ENCODE results near the gene TRERF1.

TRERF1 gene

GRCh38 chr6:42257614-42258013 lies 194.1 kb downstream of the TRERF1 start:
- in situ Hi-C loops (cut with MboI; ENCODE audit: low sequenced_read_pairs), result loop anchor here (25.0 kb wide), 1 partner anchor 280 kb away; no protein-coding TSS in a partner anchor

DNA sequence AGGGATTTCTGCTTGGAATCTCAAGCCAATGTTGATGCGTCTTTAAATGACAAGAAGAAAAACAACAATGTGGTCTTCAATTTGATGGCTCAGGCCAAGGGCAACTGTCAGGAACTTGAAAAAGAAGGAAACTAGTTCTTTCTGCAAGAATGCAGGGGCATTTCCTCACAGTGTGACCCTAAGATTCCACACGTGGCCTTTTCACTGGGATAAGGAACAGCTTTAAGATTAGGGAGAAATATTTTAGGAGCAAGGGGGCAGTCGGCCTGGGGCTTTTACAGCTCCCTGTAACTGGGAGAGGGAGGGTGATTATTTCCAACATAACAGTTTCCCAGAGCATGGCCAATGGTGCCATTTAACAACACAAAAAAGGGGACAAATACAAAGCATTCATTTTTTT lies 194.7 kb downstream of the TRERF1 start:
- in situ Hi-C loops (cut with MboI; ENCODE audit: low sequenced_read_pairs), result loop anchor here (25.0 kb wide), 1 partner anchor 280 kb away; no protein-coding TSS in a partner anchor

DNA sequence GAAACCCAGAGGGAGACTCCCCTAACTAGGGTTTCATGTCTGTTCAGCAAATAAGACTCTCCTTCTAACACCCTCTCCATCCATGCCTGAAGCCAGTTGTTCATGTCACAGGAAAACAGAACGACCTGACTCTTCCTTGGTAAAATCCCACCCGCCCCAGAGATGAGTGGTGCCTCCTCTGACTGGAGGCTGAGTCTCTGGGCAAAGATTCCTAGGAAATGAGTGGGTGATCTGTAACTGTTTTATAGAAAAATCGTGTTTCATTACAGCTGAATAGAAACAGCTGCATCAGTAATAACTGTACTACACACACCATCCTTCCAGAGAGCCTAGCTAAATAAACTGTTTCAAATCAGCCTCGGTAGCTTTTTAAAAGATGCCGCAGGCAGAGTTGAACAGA lies 196.7 kb downstream of the TRERF1 start:
- in situ Hi-C loops (cut with MboI; ENCODE audit: low sequenced_read_pairs), result loop anchor here (25.0 kb wide), 1 partner anchor 282 kb away; no protein-coding TSS in a partner anchor

DNA sequence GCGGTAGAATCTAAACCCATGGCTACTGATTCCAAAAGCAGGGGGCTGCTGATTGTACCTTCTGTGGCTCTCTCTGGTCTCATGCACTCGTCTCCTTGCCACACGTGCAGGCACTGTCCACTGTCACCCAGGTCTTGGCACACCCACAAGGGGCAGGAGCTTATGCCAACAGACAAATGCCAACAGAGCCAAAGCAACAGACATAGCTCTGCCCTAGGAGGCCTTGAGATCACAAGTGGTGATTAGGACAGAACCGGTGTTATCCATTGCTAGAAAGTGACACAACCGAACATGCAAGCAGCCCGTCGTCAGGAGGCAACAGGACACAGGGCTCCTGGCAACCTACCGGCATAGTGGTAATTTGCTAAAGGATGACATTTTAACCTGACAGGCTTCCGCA lies 197.2 kb downstream of the TRERF1 start:
- in situ Hi-C loops (cut with MboI; ENCODE audit: low sequenced_read_pairs), result loop anchor here (25.0 kb wide), 1 partner anchor 283 kb away; no protein-coding TSS in a partner anchor

DNA sequence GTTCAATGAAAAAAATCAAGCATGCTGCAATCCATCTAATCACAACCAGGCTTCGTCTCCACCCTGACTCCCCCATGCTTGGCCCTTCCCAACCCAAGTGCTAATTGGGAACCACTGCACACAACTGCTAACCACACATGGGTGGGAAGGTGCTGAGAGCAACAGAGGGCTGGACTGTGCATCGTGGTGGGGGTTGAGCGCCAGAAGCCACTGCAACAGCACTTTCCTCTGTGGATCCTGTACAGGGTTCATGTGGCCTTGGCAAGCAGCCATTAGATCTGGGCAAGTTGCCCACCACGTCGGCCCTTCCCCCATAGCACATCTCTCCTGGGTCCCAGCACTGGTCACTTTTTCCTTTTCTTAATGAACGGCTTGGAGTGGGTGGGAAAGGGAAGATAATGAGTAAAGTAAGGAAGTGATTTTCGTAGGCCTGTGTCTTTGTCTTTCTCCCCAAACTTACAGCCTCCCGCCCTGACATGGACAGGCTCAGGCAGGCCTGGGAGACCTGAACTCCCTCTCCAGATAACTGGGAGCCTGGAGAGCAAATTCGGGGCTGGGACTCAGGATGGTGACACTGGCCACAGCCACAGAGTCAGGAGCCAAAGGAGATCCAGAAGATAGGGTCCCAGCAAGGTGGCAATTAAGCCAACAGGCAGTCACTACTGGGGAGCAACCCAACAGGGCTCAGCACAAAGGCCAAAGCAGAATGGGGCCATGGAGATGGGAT lies 199.7 kb downstream of the TRERF1 start:
- in situ Hi-C loops (cut with MboI; ENCODE audit: low sequenced_read_pairs), result loop anchor here (25.0 kb wide), 1 partner anchor 285 kb away; no protein-coding TSS in a partner anchor

DNA sequence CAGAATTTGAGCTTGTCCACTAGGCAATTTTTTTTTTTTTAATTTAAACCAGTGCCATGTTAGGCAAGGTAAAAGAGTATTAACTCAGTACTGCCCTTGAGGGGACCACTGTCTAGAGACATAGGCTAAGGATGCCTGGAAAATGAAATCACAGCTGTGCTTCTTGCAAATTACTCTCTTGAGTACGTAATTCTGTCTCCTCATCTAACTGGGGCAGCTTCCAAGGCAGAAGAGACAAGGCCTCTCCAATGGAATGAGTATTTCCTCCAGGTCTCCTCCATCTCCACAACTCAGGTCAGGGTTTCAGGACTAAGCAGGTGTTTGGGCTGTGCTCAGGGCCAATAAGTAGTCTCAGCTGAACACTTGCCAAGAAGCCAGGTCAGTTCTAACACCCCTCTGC lies 200.2 kb downstream of the TRERF1 start:
- in situ Hi-C loops (cut with MboI; ENCODE audit: low sequenced_read_pairs), result loop anchor here (25.0 kb wide), 1 partner anchor 286 kb away; no protein-coding TSS in a partner anchor

DNA sequence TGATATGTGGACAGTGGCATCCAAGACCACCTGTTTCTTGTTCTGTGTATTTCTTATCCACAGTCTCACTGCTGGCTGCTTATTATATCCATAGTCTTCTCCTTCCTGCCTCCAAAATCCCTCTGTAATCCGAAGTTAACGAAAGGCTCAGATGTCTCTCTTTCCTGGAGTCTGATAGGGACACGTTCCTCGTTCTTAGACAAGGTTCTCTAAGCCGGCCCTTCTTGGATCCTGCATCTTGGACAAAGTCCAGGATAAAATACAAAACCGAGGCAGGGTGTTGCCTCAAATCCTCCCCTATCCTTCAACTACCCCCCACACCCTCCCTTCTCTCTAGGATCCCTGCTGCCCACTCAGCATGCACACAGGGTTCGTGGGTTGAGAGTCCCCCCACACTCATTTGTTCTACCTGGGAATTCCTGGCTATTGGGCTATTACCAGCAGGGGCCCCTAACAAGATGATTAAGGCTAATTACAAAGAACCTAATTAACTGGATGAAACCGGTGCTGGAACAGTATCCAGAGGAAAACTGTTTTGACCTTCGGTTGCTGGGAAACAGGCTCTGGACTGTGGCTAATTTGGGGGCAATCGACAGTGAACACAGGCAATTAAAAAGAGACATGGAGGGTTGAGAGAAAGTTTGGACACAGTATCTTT lies 201.3 kb downstream of the TRERF1 start:
- in situ Hi-C loops (cut with MboI; ENCODE audit: low sequenced_read_pairs), result loop anchor here (25.0 kb wide), 1 partner anchor 287 kb away; no protein-coding TSS in a partner anchor

- in situ Hi-C loops (cut with MboI; ENCODE audit: low sequenced_read_pairs), result no loop called here
Measured at GRCh38 chr6:42249279-42249678, 202.4 kb downstream of the TRERF1 start.

DNA sequence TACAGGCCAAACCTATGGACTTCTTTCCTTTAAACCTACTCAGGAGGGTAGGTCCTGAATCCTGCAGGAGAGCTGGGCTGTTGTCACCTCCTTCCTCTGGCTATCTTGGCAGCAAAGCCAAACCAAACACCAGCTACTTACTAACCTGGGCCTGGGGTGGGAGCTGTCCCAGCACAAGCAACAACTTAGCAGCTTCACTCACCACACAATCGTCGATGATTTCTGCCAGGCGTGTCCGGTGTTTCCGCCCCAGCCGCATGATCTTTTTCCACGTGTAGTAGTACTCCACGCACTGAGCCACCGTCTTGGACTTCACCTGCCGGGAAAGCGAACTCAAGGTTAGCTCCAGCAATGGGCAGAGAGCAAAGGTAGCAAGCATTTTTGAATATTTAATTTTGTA lies 208.7 kb downstream of the TRERF1 start:
- in situ Hi-C loops (cut with MboI; ENCODE audit: low sequenced_read_pairs), result no loop called here

DNA sequence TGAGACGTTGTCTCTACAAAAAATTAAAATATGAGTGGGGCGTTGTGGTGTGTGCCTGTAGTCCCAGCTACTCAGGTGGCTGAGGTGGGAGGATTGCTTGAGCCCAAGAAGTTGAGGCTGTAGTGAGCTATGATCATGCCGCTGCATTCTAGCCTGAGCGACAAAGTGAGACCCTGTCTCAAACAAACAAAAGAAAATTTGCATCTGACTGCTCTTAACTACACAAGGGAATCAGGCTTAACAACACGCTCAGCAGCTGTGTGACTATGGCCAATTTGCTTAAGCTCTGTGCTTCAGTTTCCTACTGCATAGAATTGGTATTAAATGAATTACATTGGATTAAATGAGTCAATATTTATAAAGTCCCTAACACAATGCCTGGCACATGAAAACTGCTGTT lies 209.8 kb downstream of the TRERF1 start:
- in situ Hi-C loops (cut with MboI; ENCODE audit: low sequenced_read_pairs), result no loop called here

GRCh38 chr6:42239736-42240375 lies 211.9 kb downstream of the TRERF1 start:
- in situ Hi-C loops (cut with MboI; ENCODE audit: low sequenced_read_pairs), result no loop called here

GRCh38 chr6:42239333-42239732 lies 212.4 kb downstream of the TRERF1 start:
- in situ Hi-C loops (cut with MboI; ENCODE audit: low sequenced_read_pairs), result no loop called here

DNA sequence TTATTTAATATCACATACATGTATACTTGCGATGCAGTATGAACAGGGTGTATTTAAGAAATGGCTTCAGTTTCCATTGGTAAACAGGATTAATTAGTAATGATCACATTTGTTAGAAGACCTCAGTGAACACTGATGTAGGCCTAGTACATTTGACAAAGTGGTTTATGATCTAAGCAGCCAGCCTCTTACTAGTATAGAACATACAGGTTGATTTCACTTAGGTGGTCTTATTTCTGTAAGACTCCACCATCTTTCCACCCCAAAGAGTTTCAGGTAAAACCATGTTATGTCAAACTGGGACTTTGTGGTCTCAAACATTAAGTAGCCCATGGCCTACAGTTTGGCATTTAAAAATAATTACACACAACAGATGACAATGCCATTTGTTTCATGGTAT lies 213.9 kb downstream of the TRERF1 start:
- in situ Hi-C loops (cut with MboI; ENCODE audit: low sequenced_read_pairs), result no loop called here

GRCh38 chr6:42236682-42237473 lies 214.8 kb downstream of the TRERF1 start:
- in situ Hi-C loops (cut with MboI; ENCODE audit: low sequenced_read_pairs), result no loop called here

GRCh38 chr6:42236030-42236429 lies 215.7 kb downstream of the TRERF1 start:
- in situ Hi-C loops (cut with MboI; ENCODE audit: low sequenced_read_pairs), result no loop called here

DNA sequence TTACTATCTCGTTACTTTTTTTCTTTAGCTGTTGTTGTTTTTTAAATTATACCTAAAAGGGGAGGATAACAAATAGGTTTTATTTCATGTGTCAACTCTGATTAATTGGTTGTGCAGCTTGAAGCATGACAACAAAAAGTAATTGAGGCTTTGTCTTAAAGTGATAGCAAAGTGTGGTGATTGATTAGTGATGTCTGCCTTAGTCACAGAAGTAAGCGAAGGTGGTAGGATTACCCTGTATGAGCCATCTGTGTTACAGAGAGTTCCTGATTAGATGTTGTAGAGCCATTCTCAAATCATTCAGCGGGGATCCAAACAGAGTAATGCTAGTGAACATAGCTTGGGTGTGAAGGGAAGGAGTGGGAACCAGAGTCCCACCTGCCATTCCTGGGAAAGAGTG lies 219.7 kb downstream of the TRERF1 start:
- in situ Hi-C loops (cut with MboI; ENCODE audit: low sequenced_read_pairs), result no loop called here

DNA sequence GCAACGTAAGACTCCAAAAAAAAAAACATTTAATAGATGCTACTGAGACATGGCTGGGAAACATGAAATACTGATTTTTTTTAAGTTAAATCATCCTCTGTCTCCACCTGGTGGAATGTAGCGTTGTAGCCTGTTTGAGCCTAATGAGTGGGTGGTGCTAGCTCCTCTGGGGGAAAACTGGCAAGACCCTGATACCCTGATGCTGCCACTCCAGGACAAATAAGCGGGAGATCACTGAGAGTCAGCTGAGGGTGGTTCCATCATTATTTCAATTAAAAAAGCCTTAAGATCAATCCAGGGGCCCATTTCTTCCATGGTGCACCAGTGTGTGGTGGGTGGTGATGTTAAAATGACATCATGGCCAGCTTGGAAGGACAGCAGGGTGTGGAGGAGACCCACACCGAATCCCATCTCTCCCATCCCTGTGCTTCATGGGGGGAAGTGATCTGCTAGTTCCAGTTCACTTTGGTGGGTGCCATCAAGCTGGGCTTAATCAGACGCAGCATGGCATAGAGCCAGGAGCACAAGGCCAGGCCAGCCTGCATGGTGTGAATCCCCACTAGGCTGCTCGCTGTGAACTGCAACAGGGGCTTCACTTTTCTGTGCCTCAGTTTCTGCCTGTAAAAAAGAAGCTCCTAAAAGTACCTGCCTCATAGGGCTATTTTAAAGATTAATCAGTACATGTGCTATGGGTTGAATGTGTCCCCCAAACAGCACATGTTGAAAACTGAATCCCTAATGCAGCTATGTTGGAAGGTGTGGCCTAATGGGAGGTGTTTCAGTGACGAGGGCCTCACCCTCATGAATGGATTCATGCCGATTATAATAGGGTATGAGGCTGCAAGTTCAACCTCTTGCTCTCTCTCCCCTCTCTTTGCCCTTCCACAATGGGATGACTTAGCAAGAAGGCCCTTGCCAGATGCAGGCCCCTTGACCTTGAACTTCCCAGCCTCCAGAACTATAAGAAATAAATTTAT lies 221.1 kb downstream of the TRERF1 start:
- in situ Hi-C loops (cut with MboI; ENCODE audit: low sequenced_read_pairs), result no loop called here

DNA sequence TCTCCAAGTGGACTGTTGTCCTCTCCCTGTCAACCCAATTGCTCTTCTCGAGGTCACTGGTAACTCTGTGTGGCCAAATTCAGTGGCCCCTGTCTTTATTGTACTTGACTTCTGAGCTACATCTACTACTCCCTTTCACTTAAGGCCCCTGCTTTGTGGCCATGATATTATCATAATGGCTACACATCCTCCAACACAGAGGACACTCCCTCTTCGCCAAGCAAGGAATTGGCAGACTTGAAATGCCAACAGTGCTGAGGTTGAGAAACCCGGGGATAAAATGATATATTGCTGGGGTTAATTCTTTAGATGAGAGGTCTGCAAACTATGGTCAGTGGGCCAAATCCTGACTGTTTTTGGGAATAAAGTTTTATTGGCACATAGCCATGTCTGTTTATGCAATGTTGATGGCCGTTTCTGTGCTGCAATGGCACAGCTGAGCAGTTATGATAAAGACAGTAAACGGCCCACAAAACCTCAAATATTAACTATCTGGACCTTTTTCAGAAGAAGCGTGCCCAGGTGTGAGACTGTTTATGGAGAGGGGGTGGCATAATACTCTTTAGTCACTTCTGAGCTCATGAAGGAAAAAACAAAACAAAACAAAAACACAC lies 222.1 kb downstream of the TRERF1 start:
- in situ Hi-C loops (cut with MboI; ENCODE audit: low sequenced_read_pairs), result no loop called here

DNA sequence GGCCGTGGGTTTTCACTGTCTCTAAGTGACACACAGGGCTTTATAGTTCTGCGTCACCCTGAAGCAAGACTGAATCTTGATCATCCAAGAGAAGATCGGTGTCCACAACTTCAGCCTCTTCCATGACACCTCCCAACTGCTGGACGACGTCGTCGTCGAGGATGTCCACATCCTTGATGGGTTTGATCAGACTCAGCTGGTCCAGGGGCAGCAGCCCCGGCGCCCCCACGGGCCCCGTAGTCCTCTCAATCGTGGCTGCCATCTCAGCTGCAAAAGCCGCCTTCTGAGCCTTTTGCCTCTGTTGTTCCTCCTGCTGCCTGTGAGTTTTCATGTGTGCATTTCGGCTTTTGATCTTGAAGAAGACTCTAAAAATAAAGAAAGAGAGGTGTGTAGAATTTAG lies 223.4 kb downstream of the TRERF1 start:
- in situ Hi-C loops (cut with MboI; ENCODE audit: low sequenced_read_pairs), result no loop called here

Data from HL-60/S4 (cell line).